ENCODE results near the gene PSENEN. TPM values are rescaled to one million over a fixed set of nuclear protein-coding genes. Genes with fewer than 3 reads are reported as not detected.
"Not testable (repeated sequence)": the region's sequence is repeated elsewhere in the genome, so short reads cannot be mapped to it uniquely, and the experiment has no call there.

PSENEN gene
- polyA plus RNA-seq, 3 donors = 61.5 to 77.1 (median 68.9) TPM

- no peak for DNase-seq
These were observed 21.2 kb downstream of the PSENEN start for GRCh38 chr19:35766571-35767104.

- DNase-seq = peak; percentile 74
These were observed 22.0 kb downstream of the PSENEN start for GRCh38 chr19:35767288-35768081.

- no peak for DNase-seq
These were observed 22.6 kb downstream of the PSENEN start for GRCh38 chr19:35768082-35768421.

GRCh38 chr19:35772362-35772761 lies 26.9 kb downstream of the PSENEN start:
- DNase-seq = not testable (repeated sequence)

DNA sequence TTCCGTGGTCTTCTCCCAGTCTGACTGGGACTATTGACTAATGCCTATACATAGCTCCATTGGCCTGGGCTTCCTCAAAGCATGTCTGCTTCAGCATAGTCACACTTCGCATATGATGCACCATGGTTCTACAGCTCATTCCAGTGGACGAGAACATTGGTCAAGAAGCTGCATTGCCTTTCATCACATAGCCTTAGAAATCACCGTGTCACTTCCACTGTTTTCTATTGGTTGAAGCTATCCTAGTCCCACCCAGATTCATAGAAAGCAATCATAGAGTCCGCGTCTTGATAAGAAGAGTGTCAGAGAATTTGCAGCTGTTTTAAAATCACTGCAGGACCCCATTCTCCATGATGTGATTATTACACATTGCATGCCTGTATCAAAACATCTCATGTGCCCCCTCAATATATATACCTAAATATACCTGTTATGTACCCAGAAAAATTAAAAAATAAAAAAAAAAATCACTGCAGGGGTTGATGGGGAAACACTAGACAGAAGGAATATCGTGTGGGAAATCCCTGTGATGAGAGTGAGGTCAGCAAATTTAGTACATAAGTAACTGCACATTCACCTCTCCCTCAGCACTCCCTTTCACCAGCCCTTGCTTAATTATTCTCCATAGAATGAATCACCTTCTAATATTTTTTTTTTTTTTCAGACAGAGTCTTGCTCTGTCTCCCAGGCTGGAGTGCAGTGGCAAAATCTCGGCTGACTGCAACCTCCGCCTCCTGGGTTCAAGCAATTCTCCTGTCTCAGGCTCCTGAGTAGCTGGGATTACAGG lies 27.8 kb downstream of the PSENEN start:
- DNase-seq = no peak

GRCh38 chr19:35774274-35775045 lies 29.0 kb downstream of the PSENEN start:
- DNase-seq = no peak

DNA sequence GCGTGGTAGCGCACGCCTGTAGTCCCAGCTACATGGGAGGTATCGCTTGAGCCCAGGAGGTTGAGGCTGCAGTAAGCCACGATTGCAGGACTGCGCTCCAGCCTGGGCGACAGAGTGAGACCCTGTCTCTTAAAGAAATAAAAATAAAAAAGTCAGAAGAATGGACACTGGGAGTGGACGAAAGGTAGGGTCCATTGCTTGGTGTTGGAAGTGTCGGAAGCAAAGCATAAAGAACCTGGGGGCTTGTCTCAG lies 29.5 kb downstream of the PSENEN start:
- no peak for DNase-seq

GRCh38 chr19:35775298-35776101 lies 30.0 kb downstream of the PSENEN start, which contains the start of gene ARHGAP33:
Gene ARHGAP33, plus strand, starts transcription at chr19:35775564. Its CDS starts 95 bp downstream, at chr19:35775659.
- DNase-seq = peak; percentile 97

DNA sequence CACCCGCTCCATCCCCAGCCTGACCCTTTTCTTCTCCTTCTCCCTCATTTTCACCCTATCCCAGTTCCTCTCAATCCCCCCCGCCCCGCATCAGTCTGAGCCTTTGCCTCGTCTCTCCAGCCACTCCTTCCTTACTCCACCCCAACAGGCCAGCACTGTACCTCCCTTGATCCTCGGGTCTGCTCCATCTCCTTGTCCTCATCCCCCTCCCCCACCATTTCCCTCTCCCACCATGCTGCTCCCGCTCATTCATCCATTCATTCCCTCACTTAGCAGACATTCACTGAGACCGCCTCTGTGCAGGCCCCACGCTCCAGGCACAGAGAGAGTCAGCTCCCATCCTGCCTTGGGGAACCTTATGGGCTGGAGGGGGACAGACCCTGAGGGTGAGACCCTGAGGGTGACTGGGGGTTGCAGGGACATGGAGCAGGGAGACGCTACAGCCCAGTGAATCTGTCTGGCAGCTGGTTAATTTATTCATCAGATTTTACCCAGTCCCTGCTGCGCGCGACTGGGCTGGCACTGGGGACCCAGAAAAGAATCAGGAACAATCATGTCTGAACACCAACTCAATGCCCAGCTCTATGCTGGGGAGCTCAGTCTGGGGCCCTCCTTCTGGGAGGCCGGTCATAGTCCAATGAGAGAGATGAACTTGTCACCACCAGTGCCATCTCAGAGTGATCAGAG lies 30.8 kb downstream of the PSENEN start:
- no peak for DNase-seq

GRCh38 chr19:35777086-35777841 lies 31.8 kb downstream of the PSENEN start:
- DNase-seq = no peak

- DNase-seq = no peak
These were observed 32.5 kb downstream of the PSENEN start for GRCh38 chr19:35777961-35778360.

DNA sequence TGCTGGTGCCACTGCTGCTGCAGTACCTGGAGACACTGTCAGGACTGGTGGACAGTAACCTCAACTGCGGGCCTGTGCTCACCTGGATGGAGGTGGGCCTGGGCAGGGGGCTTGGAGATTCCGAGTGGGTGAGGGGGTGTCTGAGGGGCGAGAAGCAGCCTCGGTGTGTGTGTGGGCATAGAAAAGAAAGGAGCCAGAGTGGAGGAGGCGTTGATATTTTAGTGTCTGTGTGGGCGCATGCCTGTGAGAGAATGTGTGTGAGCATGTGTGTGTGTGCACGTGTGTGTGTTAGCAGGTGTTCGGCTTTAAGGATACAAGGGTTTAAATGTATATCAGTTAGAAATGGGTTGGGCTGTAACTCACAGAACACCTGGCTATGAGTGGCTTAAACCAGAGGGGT lies 33.6 kb downstream of the PSENEN start:
- DNase-seq = no peak

DNA sequence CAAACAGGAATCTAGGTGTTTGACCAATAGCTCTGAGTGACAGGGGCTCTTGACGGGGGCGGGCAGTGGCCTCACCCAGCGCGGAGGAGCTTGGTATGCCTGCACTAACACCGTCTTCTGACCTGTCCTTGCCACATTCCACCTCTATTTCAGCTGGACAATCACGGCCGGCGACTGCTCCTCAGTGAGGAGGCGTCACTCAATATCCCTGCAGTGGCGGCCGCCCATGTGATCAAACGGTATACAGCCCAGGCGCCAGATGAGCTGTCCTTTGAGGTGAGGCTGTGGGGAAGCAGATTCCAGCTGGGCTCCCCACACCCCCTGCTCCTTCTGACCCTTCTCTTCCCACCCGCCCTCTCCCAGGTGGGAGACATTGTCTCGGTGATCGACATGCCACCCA lies 34.6 kb downstream of the PSENEN start:
- DNase-seq = no peak

GRCh38 chr19:35780717-35781116 lies 35.3 kb downstream of the PSENEN start:
- no peak for DNase-seq

DNA sequence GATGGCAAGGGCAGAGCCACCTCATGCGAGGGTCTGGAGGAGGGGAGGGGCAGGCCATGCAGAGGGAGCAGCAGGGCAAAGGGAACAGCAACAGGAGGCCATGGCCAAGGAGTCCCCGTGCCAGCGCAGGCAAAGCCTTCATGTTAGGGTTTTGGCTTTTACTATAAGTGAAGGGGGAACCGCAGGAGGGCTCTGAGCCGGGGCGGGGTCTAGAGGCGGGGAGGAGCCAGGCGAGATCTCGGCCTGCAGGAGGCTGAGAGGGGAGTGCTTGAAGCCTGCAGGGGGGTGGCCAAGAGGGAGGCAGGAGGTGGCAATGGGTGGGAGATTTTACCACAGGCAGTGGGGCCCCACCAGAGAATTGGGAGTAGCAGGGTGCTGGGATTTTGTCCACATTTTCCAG lies 36.2 kb downstream of the PSENEN start:
- no peak for DNase-seq

DNA sequence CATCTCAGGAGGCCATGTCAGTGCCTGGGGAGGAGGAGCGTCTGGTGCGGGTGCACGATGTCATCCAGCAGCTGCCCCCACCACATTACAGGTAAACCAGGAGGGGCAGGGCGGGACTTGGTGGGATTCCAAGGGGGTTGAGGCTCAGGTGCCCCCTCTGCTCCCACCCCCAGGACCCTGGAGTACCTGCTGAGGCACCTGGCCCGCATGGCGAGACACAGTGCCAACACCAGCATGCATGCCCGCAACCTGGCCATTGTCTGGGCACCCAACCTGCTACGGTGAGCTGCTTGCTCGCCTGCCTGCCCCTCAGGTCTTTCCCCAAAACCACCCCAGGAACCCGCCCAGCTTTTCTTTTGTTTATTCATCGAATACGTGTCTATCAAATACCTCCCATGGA lies 37.1 kb downstream of the PSENEN start:
- DNase-seq = no peak

DNA sequence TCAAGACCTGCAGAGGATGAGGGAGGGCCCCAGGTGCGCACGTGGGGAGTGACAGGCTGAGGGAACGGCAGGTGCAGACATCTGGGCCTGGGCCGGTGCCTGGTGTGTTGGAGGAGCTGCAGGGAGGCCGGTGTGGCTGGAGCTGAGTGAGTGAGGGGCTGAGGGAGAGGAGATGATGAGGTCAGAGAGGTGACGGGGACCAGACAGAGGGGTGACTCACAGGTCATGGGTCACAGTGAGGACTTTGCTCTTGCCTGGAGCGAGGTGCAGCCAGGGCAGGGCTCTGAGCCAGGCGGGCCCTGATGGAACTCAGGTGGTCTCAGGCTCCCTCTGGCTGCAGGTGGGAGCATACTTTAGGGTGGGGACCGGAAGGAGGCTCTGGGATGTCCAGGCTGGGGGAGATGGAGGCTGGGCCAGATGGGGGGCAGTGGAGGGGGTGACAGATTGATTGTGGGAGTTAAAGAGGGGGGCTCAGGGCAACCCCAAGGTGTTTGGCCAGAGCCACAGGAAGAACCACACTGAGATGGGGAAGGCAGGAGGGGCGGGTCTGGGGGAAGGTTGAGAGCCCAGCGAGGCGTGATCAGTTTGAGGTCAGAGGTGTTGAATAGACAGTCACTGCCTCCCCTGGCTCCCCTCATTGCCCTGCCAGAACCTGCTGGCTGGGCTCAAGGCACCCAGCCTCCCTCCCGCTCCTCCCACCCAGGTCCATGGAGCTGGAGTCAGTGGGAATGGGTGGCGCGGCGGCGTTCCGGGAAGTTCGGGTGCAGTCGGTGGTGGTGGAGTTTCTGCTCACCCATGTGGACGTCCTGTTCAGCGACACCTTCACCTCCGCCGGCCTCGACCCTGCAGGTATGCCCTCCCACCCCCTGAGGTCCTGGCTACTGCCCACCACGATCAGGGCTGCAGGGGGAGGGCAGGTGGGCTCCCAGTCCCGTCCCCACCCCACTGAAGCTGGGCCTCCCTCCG lies 38.3 kb downstream of the PSENEN start:
- no peak for DNase-seq

GRCh38 chr19:35784503-35785338 lies 39.3 kb downstream of the PSENEN start:
- no peak for DNase-seq
